K562 (cell line): ENCODE measurements around the gene RAB3D. TPM values are rescaled to one million over a fixed set of nuclear protein-coding genes. Genes with fewer than 3 reads are reported as not detected.

Experiments
- ATAC-seq: fragments of 200-7000 bp; cut with Tn5 transposase; 3 replicates; pipeline ENCODE4 v1.9.1; 2020; ENCODE audit warnings: moderate library complexity
- BruUV-seq: library from RNA; stranded (reverse); fragments of 400-500 nt; replicated peaks from 2 replicates; lab custom pipeline; 2021; lab: Mats Ljungman, UMichigan
- CTCF ChIA-PET: fragments of 300-600 bp; formaldehyde crosslinking; extraction: SDS; loops from one replicate; lab custom pipeline; 2021; ENCODE audit warnings: low intra/inter-chr PET ratio; lab: Yijun Ruan, JAX
- POLR2A ChIA-PET: fragments of 300-600, 350-650 bp; sonication (Branson Sonifier 250); formaldehyde crosslinking; extraction: SDS; loops from one replicate; lab custom pipeline; 2021; ENCODE audit warnings: antibody characterized with exemption, inconsistent platforms; lab: Yijun Ruan, JAX
- DNase-seq, 4 experiments: peaks; one replicate each; pipeline versions ENCODE4 v3.0.0 to v3.0.0-alpha.2; 2011 to 2018; ENCODE audit warnings: low spot score in 3 of 4, mixed read lengths in 3 of 4; ENCODE audit errors: extremely low read depth in 1 of 4
- FAIRE-seq: peaks from 2 replicates; lab custom pipeline; 2011; peaks lifted over from hg19 to GRCh38; lab: Jason Lieb, UNC
- H2AFZ ChIP-seq: 2 replicates; pipeline ENCODE4 v1.6.0; 2011; ENCODE audit warnings: low read depth, low read length, control low read depth, inconsistent platforms
- H3K27ac ChIP-seq: fragments of 200-600 bp; 3 replicates; pipeline ENCODE4 v1.8.0; 2011; ENCODE audit warnings: low read depth, mild to moderate bottlenecking, control low read depth, inconsistent platforms, low read length, moderate library complexity, mixed read lengths; ENCODE audit errors: extremely low read depth
- H3K27me3 ChIP-seq, 2 experiments: fragments of 300-600 bp in 1 of 2; 2 replicates in 1 of 2; 3 replicates in 1 of 2; pipeline versions ENCODE4 v1.6.0 to v1.8.0; 2011; ENCODE audit warnings: inconsistent platforms in 2 of 2, low read length in 2 of 2, mild to moderate bottlenecking in 1 of 2, mixed read lengths in 1 of 2, moderate library complexity in 1 of 2; ENCODE audit not compliant: control insufficient read depth in 2 of 2, insufficient read depth in 2 of 2
- H3K36me3 ChIP-seq: fragments of 300-600 bp; 3 replicates; pipeline ENCODE4 v1.8.0; 2011; ENCODE audit warnings: mild to moderate bottlenecking, low read length, inconsistent platforms; ENCODE audit not compliant: control insufficient read depth, insufficient read depth
- H3K4me1 ChIP-seq, 2 experiments: fragments of 200-600 bp in 1 of 2; replicated peaks in 1 of 2; 2 replicates in 1 of 2; 3 replicates in 1 of 2; pipeline versions ENCODE4 v1.5.1 to v1.8.0; 2011; ENCODE audit warnings: inconsistent platforms in 2 of 2, low read length in 2 of 2, mild to moderate bottlenecking in 1 of 2, mixed read lengths in 1 of 2, moderate library complexity in 1 of 2; ENCODE audit not compliant: control insufficient read depth in 2 of 2, insufficient read depth in 2 of 2
- H3K4me2 ChIP-seq: 2 replicates; pipeline ENCODE4 v1.6.1; 2011; ENCODE audit warnings: low read length, control low read depth, inconsistent platforms, mixed read lengths; ENCODE audit not compliant: insufficient read depth
- H3K4me3 ChIP-seq: fragments of 200-600 bp; sonication (generic), shearing (Covaris generic); 2 replicates; pipeline ENCODE4 v1.5.1; 2016; ENCODE audit warnings: control low read depth, inconsistent platforms
- H3K79me2 ChIP-seq: fragments of 200-600 bp; 3 replicates; pipeline ENCODE4 v1.8.0; 2011; ENCODE audit warnings: low read length, inconsistent platforms; ENCODE audit not compliant: control insufficient read depth, insufficient read depth
- H3K9ac ChIP-seq, 2 experiments: 2 replicates each; pipeline versions ENCODE4 v1.6.0 to v1.6.1; 2011; ENCODE audit warnings: low read depth in 2 of 2, low read length in 2 of 2, control low read depth in 1 of 2, inconsistent platforms in 1 of 2, mild to moderate bottlenecking in 1 of 2, mixed read lengths in 1 of 2; ENCODE audit not compliant: insufficient read depth in 1 of 2
- H3K9me1 ChIP-seq: one replicate; pipeline ENCODE4 v1.6.0; 2011; ENCODE audit warnings: inconsistent platforms, mild to moderate bottlenecking, low read length, moderate library complexity; ENCODE audit not compliant: control insufficient read depth, insufficient read depth
- H3K9me3 ChIP-seq: replicated peaks from 2 replicates; pipeline ENCODE4 v1.5.1; 2011; ENCODE audit warnings: low read depth, low read length, inconsistent platforms; ENCODE audit not compliant: control insufficient read depth, insufficient read depth
- H4K20me1 ChIP-seq: replicated peaks from 2 replicates; pipeline ENCODE4 v1.6.1; 2011; ENCODE audit warnings: low read length, inconsistent platforms, mixed read lengths; ENCODE audit not compliant: control insufficient read depth, insufficient read depth
- ILK ChIP-seq: fragments of 450-650 bp; IDR thresholded peaks from 2 replicates; pipeline ENCODE4 v1.6.1; 2016; ENCODE audit warnings: missing genetic modification characterization, low read depth, mild to moderate bottlenecking, missing compliant biosample characterization, moderate library complexity, borderline replicate concordance
- SAP30 ChIP-seq: fragments of 200-600 bp; sonication (generic); IDR thresholded peaks from 2 replicates; pipeline ENCODE4 v1.6.1; 2012; ENCODE audit warnings: borderline replicate concordance, low read depth, mild to moderate bottlenecking, moderate library complexity, low read length, control low read depth, inconsistent platforms; ENCODE audit not compliant: insufficient read depth, poor library complexity, severe bottlenecking
- SMAD2 ChIP-seq: fragments of 150-350 bp; IDR thresholded peaks from 2 replicates; pipeline ENCODE4 v1.6.1; 2014; ENCODE audit warnings: low read depth, mild to moderate bottlenecking, low read length
- ZNF3 ChIP-seq: fragments of 250-450 bp; sonication (Bioruptor Pico); IDR thresholded peaks from 2 replicates; pipeline ENCODE4 v1.5.0; 2021; ENCODE audit warnings: mild to moderate bottlenecking, moderate library complexity
- ZNF740 ChIP-seq, 3 experiments: fragments of 200-800 bp in 1 of 3; sonication (Bioruptor generic) in 1 of 3; sonication (generic) in 1 of 3; formaldehyde crosslinking in 1 of 3; IDR thresholded peaks; 2 replicates each; pipeline versions ENCODE4 v1.6.1 to v1.8.0; 2016 to 2022; ENCODE audit warnings: mild to moderate bottlenecking in 2 of 3, missing compliant biosample characterization in 2 of 3, missing genetic modification characterization in 2 of 3, missing genetic modification reagents in 1 of 3
- WGBS: fragments of 100-300 bp; shearing (Covaris generic); methylation state at CpG from one replicate; pipeline ENCODE4 v1.1.6; 2016; ENCODE audit warnings: low coverage, mixed read lengths; ENCODE audit not compliant: insufficient coverage; ENCODE audit errors: missing lambda C conversion rate; 5-methylcytosine and 5-hydroxymethylcytosine counted together
- in situ Hi-C: fragments of 300-500 bp; cut with MboI; formaldehyde crosslinking; loops from 4 replicates; pipeline ENCODE4 v1.15.0; 2018; ENCODE audit warnings: inconsistent platforms, mixed read lengths
- intact Hi-C: fragments of 100-400 bp; cut with micrococcal nuclease; formaldehyde crosslinking; loops from 2 replicates; pipeline ENCODE4 v1.14.2; 2022
- polyA plus RNA-seq, 8 experiments: library from polyadenylated mRNA; depleted of rRNA in 4 of 8; stranded (reverse) in 5 of 8; unstranded in 3 of 8; fragments of >200 nt; fragmentation: Nextera tagmentation in 2 of 8; fragmentation: Illumina TruSeq in 1 of 8; extraction: Ambion mirVana in 2 of 8; extraction: Trizol in 1 of 8; gene quantifications; 2 replicates each; pipeline versions ENCODE4 v1.2.1 to v1.2.3, GENCODE V29; 2011 to 2014; ENCODE audit warnings: inconsistent platforms in 1 of 8, missing spikeins in 1 of 8
- total RNA-seq, 7 experiments: library from RNA; depleted of rRNA in 6 of 7; stranded (reverse); fragments of >200 nt in 6 of 7; fragmentation: Illumina TruSeq in 2 of 7; extraction: Trizol in 2 of 7; gene quantifications; 2 replicates each; pipeline versions ENCODE4 v1.2.1 to v1.2.3, GENCODE V29; 2011 to 2021; ENCODE audit warnings: low replicate concordance in 1 of 7
- TF ChIP-seq, protein P1 (sequence below): fragments of 250-450 bp; sonication (Bioruptor Pico); IDR thresholded peaks from 2 replicates; pipeline ENCODE4 v1.8.0; 2021; ENCODE audit warnings: mild to moderate bottlenecking, moderate library complexity

RAB3D gene
- total and polyA plus RNA-seq, 9 of the 15 experiments (the other 6 are each of a cell fraction or from before 2014, with no cell fraction given): 0.34 to 3.3 (median 1.3) TPM

DNA sequence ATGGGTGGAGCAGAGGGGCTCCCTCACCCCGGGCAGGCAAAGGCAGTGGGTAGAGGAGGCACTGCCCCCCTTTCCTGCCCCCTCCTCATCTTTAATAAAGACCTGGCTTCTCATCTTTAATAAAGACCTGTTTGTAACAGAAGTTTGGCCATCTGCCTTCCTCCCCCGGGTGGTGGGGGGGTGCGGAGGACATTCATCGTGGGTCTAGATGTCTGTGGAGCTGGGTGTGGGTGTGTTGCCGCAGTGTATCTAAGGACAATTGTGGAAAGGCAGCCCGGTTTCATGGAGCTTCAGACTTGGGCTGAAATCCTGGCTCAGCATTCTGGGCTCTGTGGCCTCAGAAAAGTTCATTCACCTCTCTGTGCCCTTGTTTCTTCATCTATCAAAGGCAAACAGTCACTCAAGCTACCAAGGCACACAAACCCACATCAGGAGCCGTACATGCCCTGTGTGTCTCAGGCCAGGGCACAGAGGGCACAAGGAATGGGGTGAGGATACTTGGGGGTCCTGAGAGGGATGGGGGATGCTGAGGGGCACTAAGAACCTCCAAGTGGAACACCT is 26.2 kb upstream of the RAB3D start (continued):
- TF ChIP-seq SAP30: no peak
- no peak for TF ChIP-seq ZNF740 (CRISPR knock-in tag; IDR thresholded peaks at IDR 0.05)
- no peak for TF ChIP-seq ZNF740 (tag; IDR thresholded peaks at IDR 0.05)
- TF ChIP-seq ZNF3 (CRISPR knock-in tag): no peak
- TF ChIP-seq, protein P1, sequence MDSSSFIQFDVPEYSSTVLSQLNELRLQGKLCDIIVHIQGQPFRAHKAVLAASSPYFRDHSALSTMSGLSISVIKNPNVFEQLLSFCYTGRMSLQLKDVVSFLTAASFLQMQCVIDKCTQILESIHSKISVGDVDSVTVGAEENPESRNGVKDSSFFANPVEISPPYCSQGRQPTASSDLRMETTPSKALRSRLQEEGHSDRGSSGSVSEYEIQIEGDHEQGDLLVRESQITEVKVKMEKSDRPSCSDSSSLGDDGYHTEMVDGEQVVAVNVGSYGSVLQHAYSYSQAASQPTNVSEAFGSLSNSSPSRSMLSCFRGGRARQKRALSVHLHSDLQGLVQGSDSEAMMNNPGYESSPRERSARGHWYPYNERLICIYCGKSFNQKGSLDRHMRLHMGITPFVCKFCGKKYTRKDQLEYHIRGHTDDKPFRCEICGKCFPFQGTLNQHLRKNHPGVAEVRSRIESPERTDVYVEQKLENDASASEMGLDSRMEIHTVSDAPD (CRISPR knock-in tag): no peak

DNA sequence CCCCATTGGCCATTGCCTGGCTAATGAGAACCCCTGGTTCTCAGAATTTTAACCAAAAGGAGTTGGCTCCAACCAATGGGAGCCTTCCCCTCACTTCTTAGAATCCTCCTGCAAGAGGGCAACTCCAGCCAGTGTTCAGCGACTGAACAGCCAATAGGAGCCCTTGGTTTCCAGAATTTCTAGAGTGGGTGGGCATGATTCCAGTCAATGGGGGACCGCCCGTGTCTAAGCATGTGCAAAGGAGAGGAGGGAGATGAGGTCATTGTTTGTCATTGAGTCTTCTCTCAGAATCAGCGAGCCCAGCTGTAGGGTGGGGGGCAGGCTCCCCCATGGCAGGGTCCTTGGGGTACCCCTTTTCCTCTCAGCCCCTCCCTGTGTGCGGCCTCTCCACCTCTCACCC is 25.5 kb upstream of the RAB3D start:
- ChIA-PET POLR2A (interaction anchor here (1.4 to 4.4 kb wide), 2 partner anchors 10 to 19 kb away, joined by 3 to 36 read pairs; partner anchors contain the start of genes CCDC159, SWSAP1 and TMEM205), CTCF (no interaction called here)
- in situ Hi-C loops: no loop called here
- Histone ChIP-seq H3K36me3 (peaks cover 6% of the 10 kb centered on the region; the same call in 1 of the 3 replicates), H3K4me2 (no peak overlapping the region), H2AFZ (no peak overlapping the region), H3K9me3 (no peaks in the 10 kb centered on the region), H3K9me1 (peaks cover 4% of the 10 kb centered on the region), H3K79me2 (no peaks in the 10 kb centered on the region), H3K27me3 (no peaks in the 10 kb centered on the region), H3K4me1 (peaks cover 10 to 26% of the 10 kb centered on the region in 2 experiments; a peak in 4 of 5 replicates), H4K20me1 (no peaks in the 10 kb centered on the region; the same call in 1 of the 2 replicates), H3K27ac (no peak overlapping the region), H3K4me3 (no peak overlapping the region), H3K9ac (no peak overlapping the region)
- FAIRE-seq (no peak), ATAC-seq (no peak), DNase-seq (peak in 1 of 4 experiments; percentile 5)
- intact Hi-C loops: no loop called here
- TF ChIP-seq SMAD2: no peak
- no peak for TF ChIP-seq ILK (tag)
- WGBS: 47% methylated on average over 4 of the region's 5 CpGs
- BruUV-seq: TSS peak; percentile 60
